HepG2 (cell line): Measurements from ENCODE around the gene NCOR2. TPM values are rescaled to one million over a fixed set of nuclear protein-coding genes. Genes with fewer than 3 reads are reported as not detected.

Experiments used
- ATAC-seq: fragments of 200-7000 bp; cut with Tn5 transposase; 3 replicates; pipeline ENCODE4 v1.9.1; 2020; ENCODE audit warnings: mild to moderate bottlenecking, moderate library complexity
- BruUV-seq: library from RNA; stranded (reverse); fragments of 400-500 nt; replicated peaks from 2 replicates; lab custom pipeline; 2021; lab: Mats Ljungman, UMichigan
- CTCF ChIA-PET: fragments of 300-600 bp; formaldehyde crosslinking; extraction: SDS; loops from one replicate; lab custom pipeline; 2021; ENCODE audit warnings: low total read pairs, inconsistent platforms, low intra/inter-chr PET ratio; lab: Yijun Ruan, JAX
- POLR2A ChIA-PET: fragments of 350-600 bp; sonication (Branson Sonifier 250); formaldehyde crosslinking; loops from one replicate; lab custom pipeline; 2020; ENCODE audit warnings: antibody characterized with exemption, inconsistent platforms; lab: Yijun Ruan, JAX
- DNase-seq: peaks from one replicate; pipeline ENCODE4 v3.0.0-alpha.2; 2015; ENCODE audit warnings: low spot score
- FAIRE-seq: peaks from 3 replicates; lab custom pipeline; 2011; peaks lifted over from hg19 to GRCh38; lab: Jason Lieb, UNC
- H2AFZ ChIP-seq: one replicate; pipeline ENCODE4 v1.6.1; 2011; ENCODE audit warnings: low read length, inconsistent platforms
- H3K27ac ChIP-seq: fragments of 300-600 bp; 3 replicates; pipeline ENCODE4 v1.8.0; 2011; ENCODE audit warnings: mixed run types, mild to moderate bottlenecking, mixed read lengths, low read length, inconsistent platforms; ENCODE audit not compliant: insufficient read depth; ENCODE audit errors: extremely low read length
- H3K27me3 ChIP-seq, 2 experiments: fragments of 200-600 bp in 1 of 2; 2 replicates in 1 of 2; 3 replicates in 1 of 2; pipeline versions ENCODE4 v1.6.0 to v1.8.0; 2011; ENCODE audit warnings: low read length in 2 of 2, mild to moderate bottlenecking in 2 of 2, moderate library complexity in 2 of 2, inconsistent platforms in 1 of 2; ENCODE audit not compliant: insufficient read depth in 2 of 2, control insufficient read depth in 1 of 2
- H3K36me3 ChIP-seq, 2 experiments: fragments of 200-600 bp in 1 of 2; replicated peaks in 1 of 2; 2 replicates in 1 of 2; 3 replicates in 1 of 2; pipeline versions ENCODE4 v1.5.1 to v1.8.0; 2011; ENCODE audit warnings: low read length in 2 of 2, inconsistent platforms in 1 of 2; ENCODE audit not compliant: insufficient read depth in 2 of 2, control insufficient read depth in 1 of 2
- H3K4me1 ChIP-seq: 2 replicates; pipeline ENCODE4 v1.5.1; 2012; ENCODE audit warnings: low read length, inconsistent platforms; ENCODE audit not compliant: insufficient read depth
- H3K4me2 ChIP-seq: 2 replicates; pipeline ENCODE4 v1.6.0; 2011; ENCODE audit warnings: low read depth, low read length, inconsistent platforms
- H3K4me3 ChIP-seq, 3 experiments: fragments of 200-600 bp in 1 of 3; sonication (generic), shearing (Covaris generic) in 1 of 3; replicated peaks in 1 of 3; 2 replicates each; pipeline ENCODE4 v1.5.1; 2011 to 2016; ENCODE audit warnings: low read length in 3 of 3, inconsistent platforms in 2 of 3, low read depth in 2 of 3, mild to moderate bottlenecking in 2 of 3, control low read depth in 1 of 3, mixed read lengths in 1 of 3; ENCODE audit not compliant: insufficient read depth in 1 of 3
- H3K79me2 ChIP-seq: one replicate; pipeline ENCODE4 v1.6.1; 2011; ENCODE audit warnings: low read length, inconsistent platforms; ENCODE audit not compliant: insufficient read depth
- H3K9ac ChIP-seq: 2 replicates; pipeline ENCODE4 v1.6.0; 2011; ENCODE audit warnings: mild to moderate bottlenecking, low read depth, low read length, inconsistent platforms; ENCODE audit not compliant: insufficient read depth
- H3K9me3 ChIP-seq: 2 replicates; pipeline ENCODE4 v1.5.1; 2012; ENCODE audit warnings: mild to moderate bottlenecking, low read length
- H4K20me1 ChIP-seq: 2 replicates; pipeline ENCODE4 v1.6.0; 2011; ENCODE audit warnings: inconsistent platforms, mild to moderate bottlenecking, low read length, moderate library complexity; ENCODE audit not compliant: insufficient read depth
- CBFB ChIP-seq: sonication (generic); formaldehyde crosslinking; IDR thresholded peaks from 2 replicates; pipeline ENCODE4 v1.4.0; 2020; ENCODE audit warnings: missing genetic modification reagents
- HIC2 ChIP-seq: sonication (generic); formaldehyde crosslinking; IDR thresholded peaks from 2 replicates; pipeline ENCODE4 v1.9.0; 2022; ENCODE audit warnings: low read depth, missing genetic modification reagents
- HMGA1 ChIP-seq: sonication (generic); formaldehyde crosslinking; conservative IDR thresholded peaks from 2 replicates; pipeline ENCODE4 v1.4.0; 2020; ENCODE audit warnings: missing genetic modification reagents
- MAZ ChIP-seq, 2 experiments: sonication (generic) in 1 of 2; formaldehyde crosslinking in 1 of 2; IDR thresholded peaks; 2 replicates each; pipeline versions ENCODE4 v1.5.0 to v1.6.1; 2012 to 2020; ENCODE audit warnings: low read depth in 2 of 2, mild to moderate bottlenecking in 2 of 2, borderline replicate concordance in 1 of 2, improper control_type of control experiment in 1 of 2, low read length in 1 of 2, missing genetic modification reagents in 1 of 2, moderate library complexity in 1 of 2
- NFKBIZ ChIP-seq: IDR thresholded peaks from 2 replicates; pipeline ENCODE4 v1.6.1; 2018; ENCODE audit warnings: missing genetic modification reagents, missing compliant biosample characterization
- ONECUT2 ChIP-seq: sonication (generic); formaldehyde crosslinking; IDR thresholded peaks from 2 replicates; pipeline ENCODE4 v1.4.0; 2020; ENCODE audit warnings: missing genetic modification reagents
- ZBTB26 ChIP-seq: IDR thresholded peaks from 2 replicates; pipeline ENCODE4 v1.6.1; 2016; ENCODE audit warnings: missing compliant biosample characterization, missing genetic modification reagents, borderline replicate concordance
- ZC3H4 ChIP-seq: sonication (generic); formaldehyde crosslinking; IDR thresholded peaks from 2 replicates; pipeline ENCODE4 v1.4.0; 2020; ENCODE audit warnings: missing genetic modification reagents, borderline replicate concordance
- ZNF230 ChIP-seq: sonication (generic); formaldehyde crosslinking; IDR thresholded peaks from 2 replicates; pipeline ENCODE4 v1.4.0; 2020; ENCODE audit warnings: mild to moderate bottlenecking, missing genetic modification reagents
- ZSCAN31 ChIP-seq: sonication (generic); formaldehyde crosslinking; IDR thresholded peaks from 2 replicates; pipeline ENCODE4 v1.5.0; 2020; ENCODE audit warnings: low read depth, mild to moderate bottlenecking, missing genetic modification reagents
- WGBS: methylation state at CpG from one replicate; pipeline ENCODE4 v1.1.6; 2017; ENCODE audit warnings: low lambda C conversion rate; 5-methylcytosine and 5-hydroxymethylcytosine counted together
- in situ Hi-C: cut with HindIII; loops from 2 replicates; pipeline ENCODE4 v1.10.0; 2017; ENCODE audit warnings: low pct_unique_long_range_greater_than_20kb; ENCODE audit not compliant: extremely low pct_ligation_motif_present
- intact Hi-C: fragments of 100-400 bp; cut with micrococcal nuclease; formaldehyde crosslinking; loops from one replicate; pipeline ENCODE4 v1.10.0; 2022; ENCODE audit not compliant: unreplicated experiment
- polyA plus RNA-seq, 8 experiments: library from polyadenylated mRNA; depleted of rRNA in 3 of 8; stranded (reverse) in 7 of 8; unstranded in 1 of 8; fragments of >200 nt; fragmentation: Illumina TruSeq in 4 of 8; extraction: Trizol in 4 of 8; gene quantifications; 2 replicates each; pipeline versions ENCODE4 v1.2.1 to v1.2.3, GENCODE V29; 2011 to 2016; ENCODE audit warnings: low read depth in 4 of 8, missing spikeins in 1 of 8, mixed read lengths in 1 of 8; ENCODE audit not compliant: insufficient read depth in 1 of 8
- total RNA-seq, 5 experiments: library from RNA; depleted of rRNA; stranded (reverse); fragments of >200 nt; fragmentation: Illumina TruSeq; extraction: Trizol; gene quantifications; 2 replicates each; pipeline ENCODE4 v1.2.3, GENCODE V29; 2016; ENCODE audit warnings: low read depth in 1 of 5
- TF ChIP-seq, protein P1 (sequence below): sonication (generic); formaldehyde crosslinking; IDR thresholded peaks from 2 replicates; pipeline ENCODE4 v1.4.0; 2020; ENCODE audit warnings: missing genetic modification reagents

The NCOR2 gene
- total and polyA plus RNA-seq, 2 of the 13 experiments (the other 11 are each of a cell fraction or from before 2014, with no cell fraction given): 4.5 to 5.7 TPM

DNA sequence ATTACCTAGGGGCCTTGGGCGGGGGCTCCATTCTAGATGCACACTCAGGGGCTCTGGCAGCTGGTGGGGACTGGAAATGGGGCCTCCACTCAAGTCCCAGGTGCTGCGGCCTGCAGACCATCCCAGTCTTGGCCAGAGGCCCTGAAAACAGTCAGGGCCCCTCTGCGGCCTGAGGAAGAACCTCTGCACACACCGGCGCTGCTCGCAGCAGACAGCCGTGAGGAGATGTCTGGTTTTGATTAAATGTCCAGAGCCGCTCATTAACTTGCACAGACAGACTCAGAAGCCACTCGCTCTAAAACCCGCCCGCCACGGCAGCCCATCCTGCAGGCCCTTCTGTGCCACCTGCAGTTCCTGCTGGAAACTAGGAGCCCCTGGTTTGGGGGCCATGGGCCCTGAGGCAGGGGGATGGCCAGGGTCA lies 36.4 kb upstream of the NCOR2 start:
- in situ Hi-C loops (no loop called here), intact Hi-C loops (no loop called here)
- no peak overlapping the region for H3K4me2 ChIP-seq
- H3K36me3 ChIP-seq: no peaks in the 10 kb centered on the region
- no peak for FAIRE-seq
- CTCF ChIA-PET: no interaction called here
- no peak overlapping the region for H3K9ac ChIP-seq
- H3K27me3 ChIP-seq: peaks cover 1 to 13% of the 10 kb centered on the region in 2 experiments; a peak in 1 of 5 replicates
- no peak for ATAC-seq
- H4K20me1 ChIP-seq: no peaks in the 10 kb centered on the region; the same call in 1 of the 2 replicates
- no peak for DNase-seq
- peaks cover 42% of the 10 kb centered on the region for H3K4me1 ChIP-seq
- no peaks in the 10 kb centered on the region for H3K79me2 ChIP-seq
- H3K9me3 ChIP-seq: no peaks in the 10 kb centered on the region
- POLR2A ChIA-PET: no interaction called here
- H2AFZ ChIP-seq: no peak overlapping the region
- BruUV-seq: no TSS peak
- no peak overlapping the region for H3K27ac ChIP-seq
- WGBS: 66% methylated on average over 4 of the region's 12 CpGs
- H3K4me3 ChIP-seq: no peak overlapping the region
- TF ChIP-seq HIC2 (no peak), MAZ (IDR thresholded peaks at IDR 0.05; ENCODE audit: borderline replicate concordance, low read depth, low read length) (no peak), MAZ (CRISPR knock-in tag; IDR thresholded peaks at IDR 0.05; ENCODE audit: low read depth) (no peak), ZNF230 (no peak), ZBTB26 (no peak), HMGA1 (CRISPR knock-in tag) (no peak), NFKBIZ (CRISPR knock-in tag) (no peak), ZSCAN31 (CRISPR knock-in tag) (no peak), ONECUT2 (CRISPR knock-in tag) (no peak), CBFB (CRISPR knock-in tag) (no peak), ZC3H4 (CRISPR knock-in tag) (no peak)
- TF ChIP-seq, protein P1, sequence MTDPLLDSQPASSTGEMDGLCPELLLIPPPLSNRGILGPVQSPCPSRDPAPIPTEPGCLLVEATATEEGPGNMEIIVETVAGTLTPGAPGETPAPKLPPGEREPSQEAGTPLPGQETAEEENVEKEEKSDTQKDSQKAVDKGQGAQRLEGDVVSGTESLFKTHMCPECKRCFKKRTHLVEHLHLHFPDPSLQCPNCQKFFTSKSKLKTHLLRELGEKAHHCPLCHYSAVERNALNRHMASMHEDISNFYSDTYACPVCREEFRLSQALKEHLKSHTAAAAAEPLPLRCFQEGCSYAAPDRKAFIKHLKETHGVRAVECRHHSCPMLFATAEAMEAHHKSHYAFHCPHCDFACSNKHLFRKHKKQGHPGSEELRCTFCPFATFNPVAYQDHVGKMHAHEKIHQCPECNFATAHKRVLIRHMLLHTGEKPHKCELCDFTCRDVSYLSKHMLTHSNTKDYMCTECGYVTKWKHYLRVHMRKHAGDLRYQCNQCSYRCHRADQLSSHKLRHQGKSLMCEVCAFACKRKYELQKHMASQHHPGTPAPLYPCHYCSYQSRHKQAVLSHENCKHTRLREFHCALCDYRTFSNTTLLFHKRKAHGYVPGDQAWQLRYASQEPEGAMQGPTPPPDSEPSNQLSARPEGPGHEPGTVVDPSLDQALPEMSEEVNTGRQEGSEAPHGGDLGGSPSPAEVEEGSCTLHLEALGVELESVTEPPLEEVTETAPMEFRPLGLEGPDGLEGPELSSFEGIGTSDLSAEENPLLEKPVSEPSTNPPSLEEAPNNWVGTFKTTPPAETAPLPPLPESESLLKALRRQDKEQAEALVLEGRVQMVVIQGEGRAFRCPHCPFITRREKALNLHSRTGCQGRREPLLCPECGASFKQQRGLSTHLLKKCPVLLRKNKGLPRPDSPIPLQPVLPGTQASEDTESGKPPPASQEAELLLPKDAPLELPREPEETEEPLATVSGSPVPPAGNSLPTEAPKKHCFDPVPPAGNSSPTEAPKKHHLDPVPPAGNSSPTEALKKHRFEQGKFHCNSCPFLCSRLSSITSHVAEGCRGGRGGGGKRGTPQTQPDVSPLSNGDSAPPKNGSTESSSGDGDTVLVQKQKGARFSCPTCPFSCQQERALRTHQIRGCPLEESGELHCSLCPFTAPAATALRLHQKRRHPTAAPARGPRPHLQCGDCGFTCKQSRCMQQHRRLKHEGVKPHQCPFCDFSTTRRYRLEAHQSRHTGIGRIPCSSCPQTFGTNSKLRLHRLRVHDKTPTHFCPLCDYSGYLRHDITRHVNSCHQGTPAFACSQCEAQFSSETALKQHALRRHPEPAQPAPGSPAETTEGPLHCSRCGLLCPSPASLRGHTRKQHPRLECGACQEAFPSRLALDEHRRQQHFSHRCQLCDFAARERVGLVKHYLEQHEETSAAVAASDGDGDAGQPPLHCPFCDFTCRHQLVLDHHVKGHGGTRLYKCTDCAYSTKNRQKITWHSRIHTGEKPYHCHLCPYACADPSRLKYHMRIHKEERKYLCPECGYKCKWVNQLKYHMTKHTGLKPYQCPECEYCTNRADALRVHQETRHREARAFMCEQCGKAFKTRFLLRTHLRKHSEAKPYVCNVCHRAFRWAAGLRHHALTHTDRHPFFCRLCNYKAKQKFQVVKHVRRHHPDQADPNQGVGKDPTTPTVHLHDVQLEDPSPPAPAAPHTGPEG (CRISPR knock-in tag): no peak
